MM.1S (cell line): ENCODE measurements around the gene HMGA1.

Experiments
- CTCF ChIP-seq: fragments of 300-600 bp; sonication (generic); IDR thresholded peaks from 2 replicates; pipeline ENCODE4 v1.5.1; 2016; ENCODE audit warnings: antibody characterized with exemption, low read length, mixed read lengths
- EZH2phosphoT487 ChIP-seq: fragments of 300-600 bp; sonication (generic); IDR thresholded peaks from 2 replicates; pipeline ENCODE4 v1.6.1; 2018; ENCODE audit warnings: antibody characterized with exemption, low read length

GRCh38 chr6:34207695-34208443, 28.8 kb upstream of the HMGA1 start:
- no peak for TF ChIP-seq EZH2phosphoT487
- no peak for TF ChIP-seq CTCF
